Tibial nerve (tissue), 4 donors: ENCODE results near the gene ELL. TPM values are rescaled to one million over a fixed set of nuclear protein-coding genes. Genes with fewer than 3 reads are reported as not detected.
"Not testable (repeated sequence)": the region's sequence is repeated elsewhere in the genome, so short reads cannot be mapped to it uniquely, and the experiment has no call there.

Experiments
- DNase-seq, 2 donors: peaks; one replicate each; pipeline ENCODE4 v3.0.0-alpha.2; 2019; ENCODE audit warnings: low spot score in 2 of 2
- H3K27ac ChIP-seq, 4 donors: fragments of 200-600 bp; sonication (generic) in 3 of 4; one replicate each; pipeline ENCODE4 v1.5.1; 2017 to 2019; ENCODE audit warnings: mild to moderate bottlenecking in 1 of 4
- H3K27me3 ChIP-seq, 2 donors: fragments of 200-600 bp; sonication (generic) in 1 of 2; one replicate each; pipeline versions ENCODE4 v1.5.1 to v1.6.0; 2017 to 2019
- H3K36me3 ChIP-seq, 3 donors: fragments of 200-600 bp; sonication (generic); one replicate each; pipeline ENCODE4 v1.5.1; 2018 to 2019
- H3K4me1 ChIP-seq, 4 donors: fragments of 200-600 bp; sonication (generic) in 3 of 4; one replicate each; pipeline ENCODE4 v1.5.1; 2017 to 2019
- H3K4me3 ChIP-seq, 4 donors: fragments of 200-600 bp; sonication (generic) in 3 of 4; one replicate each; pipeline ENCODE4 v1.5.1; 2017 to 2019; ENCODE audit warnings: mild to moderate bottlenecking in 1 of 4, moderate library complexity in 1 of 4
- H3K9me3 ChIP-seq, 4 donors: fragments of 200-600 bp; sonication (generic) in 3 of 4; one replicate each; pipeline ENCODE4 v1.5.1; 2017 to 2019
- EP300 ChIP-seq, 2 donors: sonication (generic); formaldehyde crosslinking; IDR thresholded peaks; one replicate each; pipeline ENCODE4 v1.6.1; 2017; ENCODE audit warnings: antibody characterized with exemption in 2 of 2, mild to moderate bottlenecking in 1 of 2
- POLR2A ChIP-seq, 2 donors: fragments of 450-650 bp; IDR thresholded peaks; one replicate each; pipeline ENCODE4 v1.6.1; 2017; ENCODE audit warnings: antibody characterized with exemption in 2 of 2, mild to moderate bottlenecking in 2 of 2, moderate library complexity in 2 of 2
- WGBS, 2 donors: methylation state at CpG; one replicate each; pipeline ENCODE4 v1.1.5; 2018; 5-methylcytosine and 5-hydroxymethylcytosine counted together
- total RNA-seq, 4 donors: library from RNA; depleted of rRNA; stranded (reverse); fragments of >200 nt; gene quantifications; one replicate each; pipeline ENCODE4 v1.1.0, GENCODE V29; 2016
- TF ChIP-seq, protein P1 (sequence below), 5 experiments: fragments of 200-600 bp in 3 of 5; fragments of 450-650 bp in 2 of 5; sonication (generic) in 3 of 5; IDR thresholded peaks; one replicate each; pipeline ENCODE4 v1.5.1; 2016 to 2019; ENCODE audit warnings: antibody characterized with exemption in 5 of 5, mild to moderate bottlenecking in 3 of 5, moderate library complexity in 2 of 5

ELL gene
- total RNA-seq, 4 donors from 2014 or later = 13.8 to 45.9 (median 26.0) TPM

DNA sequence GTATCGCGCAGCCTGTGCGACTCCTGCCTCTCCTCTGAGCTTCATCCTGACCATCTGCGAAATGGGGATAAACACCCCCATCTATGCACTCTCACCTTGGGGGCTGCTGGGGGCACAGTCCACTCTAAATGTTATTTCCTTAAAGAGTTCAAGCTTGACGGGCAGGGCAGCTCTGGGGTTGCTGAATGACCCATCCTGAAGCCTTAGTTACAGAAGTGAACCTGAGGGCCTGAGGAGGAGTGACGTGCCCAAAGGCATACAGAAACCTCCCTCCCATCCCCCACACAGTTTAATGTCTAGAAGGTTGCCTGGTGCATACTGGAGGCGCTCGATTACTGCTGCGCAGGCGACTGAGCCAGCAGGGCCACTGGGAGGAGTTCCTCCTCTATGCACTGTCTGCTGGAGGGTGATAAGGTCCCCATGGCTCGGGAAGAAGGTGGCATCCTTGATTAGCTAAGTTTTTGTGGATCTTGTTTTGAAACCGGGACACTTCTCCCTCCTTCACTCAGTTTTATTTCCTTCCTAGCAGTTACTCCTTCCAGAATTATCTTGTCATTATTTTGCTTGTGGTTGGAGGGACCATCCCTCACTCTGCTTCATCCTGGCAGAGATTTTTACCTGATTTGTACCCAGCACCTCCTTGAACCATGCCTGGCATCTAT is 22.1 kb upstream of the ELL start:
- H3K27ac ChIP-seq = peak overlapping the region in 3 of 4 donors; percentile 94 to 97 (median 95)
- H3K4me1 ChIP-seq = peaks cover 0 to 22% (median 11%) of the 10 kb centered on the region in 4 donors
- 10 to 11% methylated on average over 12 of the region's 12 CpGs for WGBS, 2 donors
- H3K4me3 ChIP-seq = peak overlapping the region; percentile 64 to 88 (median 80)
- H3K36me3 ChIP-seq = peaks cover 0 to 28% (median 5%) of the 10 kb centered on the region in 3 donors
- no peaks in the 10 kb centered on the region for H3K9me3 ChIP-seq
- no peaks in the 10 kb centered on the region for H3K27me3 ChIP-seq
- TF ChIP-seq POLR2A (IDR thresholded peaks at IDR 0.05) (no peak), EP300 (IDR thresholded peaks at IDR 0.05) (no peak)
- TF ChIP-seq, protein P1, sequence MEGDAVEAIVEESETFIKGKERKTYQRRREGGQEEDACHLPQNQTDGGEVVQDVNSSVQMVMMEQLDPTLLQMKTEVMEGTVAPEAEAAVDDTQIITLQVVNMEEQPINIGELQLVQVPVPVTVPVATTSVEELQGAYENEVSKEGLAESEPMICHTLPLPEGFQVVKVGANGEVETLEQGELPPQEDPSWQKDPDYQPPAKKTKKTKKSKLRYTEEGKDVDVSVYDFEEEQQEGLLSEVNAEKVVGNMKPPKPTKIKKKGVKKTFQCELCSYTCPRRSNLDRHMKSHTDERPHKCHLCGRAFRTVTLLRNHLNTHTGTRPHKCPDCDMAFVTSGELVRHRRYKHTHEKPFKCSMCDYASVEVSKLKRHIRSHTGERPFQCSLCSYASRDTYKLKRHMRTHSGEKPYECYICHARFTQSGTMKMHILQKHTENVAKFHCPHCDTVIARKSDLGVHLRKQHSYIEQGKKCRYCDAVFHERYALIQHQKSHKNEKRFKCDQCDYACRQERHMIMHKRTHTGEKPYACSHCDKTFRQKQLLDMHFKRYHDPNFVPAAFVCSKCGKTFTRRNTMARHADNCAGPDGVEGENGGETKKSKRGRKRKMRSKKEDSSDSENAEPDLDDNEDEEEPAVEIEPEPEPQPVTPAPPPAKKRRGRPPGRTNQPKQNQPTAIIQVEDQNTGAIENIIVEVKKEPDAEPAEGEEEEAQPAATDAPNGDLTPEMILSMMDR (IDR thresholded peaks at IDR 0.05) = no peak
- peak in 1 of 2 donors; percentile 57 for DNase-seq

DNA sequence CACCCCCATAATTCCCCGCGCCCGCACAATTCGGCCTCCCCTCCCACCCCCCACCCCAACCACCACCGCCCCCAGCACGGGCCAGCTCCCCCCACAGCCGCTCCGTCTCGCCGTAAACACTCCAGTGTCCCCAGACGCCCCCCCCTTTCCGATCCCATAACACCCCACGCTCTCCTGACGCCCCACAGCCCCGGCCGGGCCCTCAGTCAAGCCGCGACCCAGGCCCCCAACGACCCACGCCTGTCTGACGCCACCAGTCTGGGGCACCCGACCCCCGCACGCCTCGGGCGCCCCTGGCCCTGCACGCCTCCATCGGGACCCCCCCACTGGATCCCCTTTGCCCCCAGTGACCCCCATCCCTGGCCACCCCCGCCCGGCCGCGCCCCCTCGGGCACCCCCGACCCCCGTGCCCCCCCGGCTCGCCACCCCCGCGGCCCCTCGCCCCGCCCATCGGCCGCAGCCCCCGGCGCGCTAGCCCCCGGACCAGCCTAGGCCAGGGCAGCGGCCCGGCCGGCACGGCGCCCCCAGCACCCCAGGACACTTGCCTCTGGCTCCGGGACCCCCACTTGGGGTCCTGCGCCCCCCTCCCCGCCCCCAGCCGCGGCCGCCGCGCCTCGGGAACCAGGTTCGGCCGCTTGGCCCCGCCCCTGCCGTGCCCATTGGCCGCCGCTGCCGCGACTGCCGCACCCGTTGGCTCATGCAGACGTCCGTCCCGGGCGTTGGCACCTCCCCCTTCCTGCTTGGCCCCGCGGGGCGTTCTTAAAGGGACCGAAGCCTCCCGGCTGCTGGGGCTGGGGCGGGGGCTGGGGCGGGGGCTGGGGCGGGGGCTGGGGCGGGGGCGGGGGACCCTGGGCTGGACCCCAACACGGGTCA is 21.3 kb upstream of the ELL start, which contains the start of gene FKBP8:
Gene FKBP8 (minus strand): TSS at position 633 of the 873 bp plus-strand sequence. CDS start 1,603 bp downstream, outside the sequence.
- H3K4me3 ChIP-seq = peak within 1 kb of the TSS; percentile 64 to 88 (median 80)
- DNase-seq = peak; percentile 90 to 91
- no peaks in the 10 kb centered on the region for H3K9me3 ChIP-seq
- H3K36me3 ChIP-seq = peaks cover 0 to 36% (median 5%) of the 10 kb centered on the region in 3 donors
- whole genome bisulfite sequencing, 2 donors = 0 to 2% methylated on average over 18 to 19 of the region's 86 CpGs
- H3K4me1 ChIP-seq = peaks cover 0 to 22% (median 11%) of the 10 kb centered on the region in 4 donors
- TF ChIP-seq, protein P1 (IDR thresholded peaks at IDR 0.05) = no peak
- TF ChIP-seq POLR2A (IDR thresholded peaks at IDR 0.05) (no peak), EP300 (IDR thresholded peaks at IDR 0.05) (no peak)
- H3K27ac ChIP-seq = peak within 1 kb of the TSS; percentile 94 to 98 (median 96)
- H3K27me3 ChIP-seq = no peaks in the 10 kb centered on the region

- Histone ChIP-seq H3K27ac (peak overlapping the region; percentile 94 to 98 (median 96)), H3K36me3 (peaks cover 0 to 45% (median 10%) of the 10 kb centered on the region in 3 donors), H3K4me1 (peaks cover 0 to 22% (median 11%) of the 10 kb centered on the region in 4 donors), H3K4me3 (peak overlapping the region; percentile 64 to 88 (median 80)), H3K9me3 (no peaks in the 10 kb centered on the region), H3K27me3 (no peaks in the 10 kb centered on the region)
- TF ChIP-seq, protein P1 (IDR thresholded peaks at IDR 0.05) = no peak
- TF ChIP-seq POLR2A (IDR thresholded peaks at IDR 0.05) (no peak), EP300 (IDR thresholded peaks at IDR 0.05) (no peak)
- WGBS, 2 donors = 16 to 17% methylated on average over 11 of the region's 11 CpGs
- DNase-seq = no peak
Measured at GRCh38 chr19:18541992-18542940, 20.4 kb upstream of the ELL start.

GRCh38 chr19:18541258-18541991 is 19.6 kb upstream of the ELL start:
- Histone ChIP-seq H3K27me3 (no peaks in the 10 kb centered on the region), H3K4me1 (peaks cover 0 to 22% (median 11%) of the 10 kb centered on the region in 4 donors), H3K27ac (peak overlapping the region in 2 of 4 donors; percentile 95 to 97), H3K9me3 (no peaks in the 10 kb centered on the region), H3K4me3 (no peak overlapping the region), H3K36me3 (peaks cover 2 to 53% (median 11%) of the 10 kb centered on the region in 3 donors)
- no peak for TF ChIP-seq EP300 (IDR thresholded peaks at IDR 0.05)
- no peak for TF ChIP-seq POLR2A (IDR thresholded peaks at IDR 0.05)
- TF ChIP-seq, protein P1 (IDR thresholded peaks at IDR 0.05) = no peak
- peak in 1 of 2 donors; percentile 17 for DNase-seq
- 72 to 75% methylated on average over 21 of the region's 21 CpGs for WGBS, 2 donors

DNA sequence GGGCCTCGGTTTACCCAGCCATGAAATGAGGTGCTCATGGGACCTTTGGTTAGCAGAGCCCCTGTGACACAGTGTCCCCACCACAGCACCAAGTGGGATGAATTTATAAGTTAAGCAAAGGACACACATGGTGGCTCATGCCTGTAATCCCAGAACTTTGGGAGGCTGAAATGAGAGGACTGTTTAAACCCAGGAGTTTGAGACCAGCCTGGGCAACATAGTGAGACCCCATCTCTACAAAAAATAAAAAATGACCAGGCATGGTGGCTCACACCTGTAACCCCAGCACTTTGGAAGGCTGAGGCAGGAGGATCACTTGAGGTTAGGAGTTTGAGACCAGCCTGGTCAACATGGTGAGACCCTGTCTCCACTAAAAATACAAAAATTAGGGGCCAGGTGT is 18.3 kb upstream of the ELL start:
- H3K4me1 ChIP-seq = peaks cover 0 to 22% (median 11%) of the 10 kb centered on the region in 4 donors
- not testable (repeated sequence) for H3K9me3 ChIP-seq, H3K27me3 ChIP-seq, H3K27ac ChIP-seq, DNase-seq, H3K4me3 ChIP-seq
- peaks cover 2 to 65% (median 11%) of the 10 kb centered on the region in 3 donors for H3K36me3 ChIP-seq
- WGBS, 2 donors = 100% methylated on average over 1 of the region's 1 CpG
